GM13977 (cell line): ENCODE measurements around the gene DUOX1.

Source experiments
- DNase-seq: peaks from one replicate; pipeline ENCODE4 v3.0.0; 2012; ENCODE audit warnings: low spot score
- in situ Hi-C: fragments of 300-500 bp; cut with MboI; formaldehyde crosslinking; loops from one replicate; pipeline ENCODE4 v1.12.0; 2022; ENCODE audit warnings: low sequenced_read_pairs, low pct_unique_long_range_greater_than_20kb, mixed read lengths, inconsistent platforms; ENCODE audit not compliant: unreplicated experiment
- TF ChIP-seq, protein P1 (sequence below): IDR thresholded peaks from 2 replicates; pipeline ENCODE4 v1.5.1; 2012; ENCODE audit warnings: mild to moderate bottlenecking, control low read depth; ENCODE audit not compliant: insufficient read depth; ENCODE audit errors: extremely low read depth, missing control alignments

The DUOX1 gene

DNA sequence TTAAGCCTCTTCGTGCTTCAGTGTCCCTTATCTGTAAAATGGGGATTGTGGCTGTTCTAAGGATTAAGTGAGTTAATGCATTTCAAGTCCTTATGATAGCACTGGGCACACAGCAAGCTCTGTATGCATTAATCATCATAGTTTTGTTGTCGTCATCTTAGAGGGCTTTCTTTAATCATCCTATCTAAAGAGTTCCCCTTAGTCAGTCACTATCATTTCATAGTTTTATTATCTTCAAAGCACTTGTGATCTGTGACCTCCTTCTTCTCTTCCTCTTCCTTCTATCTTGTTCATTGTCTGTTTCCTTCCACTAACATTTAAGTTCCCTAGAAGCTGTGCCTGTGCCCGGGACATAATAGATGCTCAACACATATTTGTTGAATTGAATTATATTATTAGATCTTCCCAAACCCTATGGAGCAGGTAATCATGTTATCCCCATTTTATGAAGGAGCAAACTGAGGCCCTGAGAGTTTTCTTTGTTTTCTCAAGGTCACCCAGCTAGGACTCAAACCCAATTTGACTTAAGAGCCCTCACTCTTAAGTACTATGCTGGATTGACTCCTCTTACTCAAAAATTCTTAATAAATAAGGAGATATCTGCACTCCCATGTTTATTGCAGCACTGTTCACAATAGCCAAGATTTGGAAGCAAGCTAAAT is 40.0 kb upstream of the DUOX1 start:
- TF ChIP-seq, protein P1, sequence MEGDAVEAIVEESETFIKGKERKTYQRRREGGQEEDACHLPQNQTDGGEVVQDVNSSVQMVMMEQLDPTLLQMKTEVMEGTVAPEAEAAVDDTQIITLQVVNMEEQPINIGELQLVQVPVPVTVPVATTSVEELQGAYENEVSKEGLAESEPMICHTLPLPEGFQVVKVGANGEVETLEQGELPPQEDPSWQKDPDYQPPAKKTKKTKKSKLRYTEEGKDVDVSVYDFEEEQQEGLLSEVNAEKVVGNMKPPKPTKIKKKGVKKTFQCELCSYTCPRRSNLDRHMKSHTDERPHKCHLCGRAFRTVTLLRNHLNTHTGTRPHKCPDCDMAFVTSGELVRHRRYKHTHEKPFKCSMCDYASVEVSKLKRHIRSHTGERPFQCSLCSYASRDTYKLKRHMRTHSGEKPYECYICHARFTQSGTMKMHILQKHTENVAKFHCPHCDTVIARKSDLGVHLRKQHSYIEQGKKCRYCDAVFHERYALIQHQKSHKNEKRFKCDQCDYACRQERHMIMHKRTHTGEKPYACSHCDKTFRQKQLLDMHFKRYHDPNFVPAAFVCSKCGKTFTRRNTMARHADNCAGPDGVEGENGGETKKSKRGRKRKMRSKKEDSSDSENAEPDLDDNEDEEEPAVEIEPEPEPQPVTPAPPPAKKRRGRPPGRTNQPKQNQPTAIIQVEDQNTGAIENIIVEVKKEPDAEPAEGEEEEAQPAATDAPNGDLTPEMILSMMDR = no peak
- no peak for DNase-seq
- in situ Hi-C loops = no loop called here

DNA sequence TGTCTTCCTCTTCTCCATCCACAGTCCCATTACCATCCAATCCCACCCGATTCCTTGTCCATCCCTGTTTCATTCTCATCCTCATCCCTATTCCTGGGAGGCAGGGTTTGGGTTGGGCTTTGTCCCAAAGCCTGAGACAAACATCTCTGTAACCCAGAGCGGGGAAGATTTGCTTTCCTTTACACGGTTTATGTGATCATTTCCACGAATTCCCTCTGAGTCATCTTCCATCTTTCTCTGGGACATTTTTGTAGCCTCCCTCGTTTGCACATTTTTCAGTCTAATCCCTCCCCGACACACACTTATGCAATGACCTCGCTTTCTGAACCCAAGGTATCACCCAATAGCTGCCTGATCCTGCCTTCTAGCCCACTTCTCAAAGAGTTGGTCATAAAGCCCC is 38.6 kb upstream of the DUOX1 start:
- no peak for DNase-seq
- in situ Hi-C loops = no loop called here
- TF ChIP-seq, protein P1 = no peak

DNA sequence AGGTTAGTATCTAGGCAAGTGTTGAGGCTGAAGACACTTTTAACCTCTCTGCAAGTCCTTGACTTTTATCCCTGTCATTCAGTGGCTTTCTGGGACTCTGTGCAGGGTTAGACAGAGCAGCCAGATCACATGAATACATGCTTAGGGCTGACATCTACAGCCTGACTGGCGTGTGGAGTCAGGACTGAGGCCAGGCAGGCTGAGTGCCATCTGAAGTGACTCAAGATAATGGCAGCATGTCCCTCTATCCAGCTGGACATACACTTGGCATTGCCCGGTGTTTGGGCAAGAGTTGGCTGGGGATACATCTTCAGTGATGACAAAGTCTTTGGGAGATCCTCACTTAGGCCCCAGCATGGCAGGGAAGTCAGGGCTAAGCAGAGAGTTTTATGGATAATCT is 38.2 kb upstream of the DUOX1 start:
- in situ Hi-C loops = no loop called here
- TF ChIP-seq, protein P1 = no peak
- no peak for DNase-seq

DNA sequence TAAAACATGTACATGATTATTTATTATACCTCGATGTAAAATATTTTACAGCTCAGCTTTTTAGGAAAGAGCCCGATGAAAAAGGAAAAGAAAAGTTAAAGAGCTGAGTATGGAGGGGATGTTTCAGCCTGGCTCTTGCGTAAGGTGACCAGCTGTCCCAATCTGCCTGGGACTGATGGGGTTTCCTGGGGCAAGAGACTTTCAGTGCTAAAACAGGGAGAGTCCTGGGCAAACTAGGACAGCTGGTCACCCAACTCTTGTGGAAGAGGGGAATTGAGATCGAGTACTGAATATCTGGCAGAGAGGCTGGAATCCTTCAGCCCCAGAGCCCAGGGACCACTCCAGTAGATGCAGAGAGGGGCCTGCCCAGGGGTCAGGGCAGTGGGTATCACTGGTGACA is 36.8 kb upstream of the DUOX1 start:
- TF ChIP-seq, protein P1 = no peak
- in situ Hi-C loops = no loop called here
- no peak for DNase-seq

DNA sequence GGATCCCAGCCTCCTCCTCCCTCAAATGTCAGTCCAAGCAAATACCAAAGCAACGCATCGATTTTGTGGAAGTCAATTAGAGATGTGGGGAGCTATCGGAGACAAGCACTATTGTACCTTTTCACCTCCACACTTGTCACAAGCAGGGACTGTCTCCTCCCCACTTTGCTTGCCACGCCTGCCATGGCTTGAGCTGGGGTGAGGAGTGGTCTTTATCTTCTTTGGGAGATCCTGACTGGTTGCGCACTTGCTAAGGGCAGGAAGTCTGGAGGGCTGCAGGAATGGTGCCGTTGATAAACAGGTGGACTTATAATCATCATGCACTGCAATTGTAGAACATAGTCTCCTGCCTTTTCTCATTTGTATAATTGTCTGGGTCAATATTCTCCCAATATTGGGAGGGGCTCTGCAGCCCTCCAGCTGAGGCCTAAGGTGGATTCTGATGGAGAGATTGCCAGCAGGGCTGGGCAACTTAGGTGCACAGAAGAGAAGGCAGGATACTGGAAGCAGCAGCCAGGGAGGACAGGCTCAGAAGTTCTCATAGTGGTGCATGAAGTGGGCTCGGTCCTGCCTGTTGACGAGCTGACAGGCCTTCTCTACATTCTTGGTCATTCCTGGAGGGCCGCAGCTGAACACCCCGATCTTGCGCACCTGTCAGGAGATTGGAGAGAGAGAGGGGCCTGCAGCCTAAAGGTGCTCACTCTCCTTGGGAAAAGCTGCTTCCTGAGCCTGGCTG is 36.0 kb upstream of the DUOX1 start:
- in situ Hi-C loops = no loop called here
- no peak for DNase-seq
- TF ChIP-seq, protein P1 = no peak

DNA sequence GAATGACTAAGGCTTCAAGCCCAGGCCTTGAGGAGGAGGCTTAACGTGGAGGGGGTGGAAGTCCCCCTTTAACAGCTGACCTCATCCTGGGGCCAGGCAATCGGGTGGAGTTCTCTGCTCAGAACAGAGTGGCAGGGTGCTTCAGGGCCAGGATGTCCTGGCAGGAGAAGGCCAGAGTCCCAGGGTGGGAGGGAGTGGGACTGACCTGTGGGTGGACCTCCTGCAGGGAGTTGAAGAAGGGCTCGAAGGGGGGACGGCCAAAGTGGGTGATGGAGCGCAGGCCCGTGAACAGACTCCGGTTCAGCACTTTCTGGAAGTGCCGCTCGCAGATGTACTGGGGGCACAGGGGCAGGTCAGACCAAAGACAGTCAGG is 35.5 kb upstream of the DUOX1 start:
- TF ChIP-seq, protein P1 = no peak
- in situ Hi-C loops = no loop called here
- no peak for DNase-seq
